GM21423 (cell line): ENCODE measurements around the gene SLC6A15.

Experiments
- ATAC-seq: cut with Tn5 transposase; IDR thresholded peaks from one replicate; pipeline ENCODE4 v1.9.1; 2021; ENCODE audit warnings: mild to moderate bottlenecking, moderate library complexity; ENCODE audit not compliant: unreplicated experiment

The SLC6A15 gene

GRCh38 chr12:84912198-84913128 is at the start of gene SLC6A15:
Gene SLC6A15 (minus strand): TSS chr12:84912799. CDS start chr12:84892120, 20,679 bp downstream.
- no peak for ATAC-seq

GRCh38 chr12:84960918-84961317 is 48.3 kb upstream of the SLC6A15 start:
- ATAC-seq = no peak

- no peak for ATAC-seq
These were observed 42.7 kb upstream of the SLC6A15 start for GRCh38 chr12:84955298-84955697.

GRCh38 chr12:84954415-84954814 is 41.8 kb upstream of the SLC6A15 start:
- ATAC-seq = no peak

- ATAC-seq = no peak
These were observed 38.5 kb upstream of the SLC6A15 start for GRCh38 chr12:84950971-84951546.

GRCh38 chr12:84946753-84947152 is 34.2 kb upstream of the SLC6A15 start:
- no peak for ATAC-seq

- no peak for ATAC-seq
These were observed 24.8 kb upstream of the SLC6A15 start for GRCh38 chr12:84937415-84937814.

GRCh38 chr12:84929501-84929900 is 16.9 kb upstream of the SLC6A15 start:
- no peak for ATAC-seq

GRCh38 chr12:84924981-84925380 is 12.4 kb upstream of the SLC6A15 start:
- no peak for ATAC-seq

GRCh38 chr12:84922693-84923092 is 10.1 kb upstream of the SLC6A15 start:
- ATAC-seq = no peak

GRCh38 chr12:84920331-84920730 is 7.7 kb upstream of the SLC6A15 start:
- no peak for ATAC-seq

GRCh38 chr12:84919271-84919670 is 6.7 kb upstream of the SLC6A15 start:
- ATAC-seq = no peak

- ATAC-seq = no peak
These were observed 523 bp upstream of the SLC6A15 start for GRCh38 chr12:84913129-84913515.

GRCh38 chr12:84911271-84912197 is 1.1 kb downstream of the SLC6A15 start:
- ATAC-seq = no peak

GRCh38 chr12:84910549-84911241 is 1.9 kb downstream of the SLC6A15 start:
- ATAC-seq = no peak

GRCh38 chr12:84904051-84904450 is 8.5 kb downstream of the SLC6A15 start:
- no peak for ATAC-seq

- ATAC-seq = no peak
These were observed 21.3 kb downstream of the SLC6A15 start for GRCh38 chr12:84891106-84891838.

- ATAC-seq = no peak
These were observed 22.8 kb downstream of the SLC6A15 start for GRCh38 chr12:84889818-84890217.

- no peak for ATAC-seq
These were observed 23.7 kb downstream of the SLC6A15 start for GRCh38 chr12:84888861-84889260.

- ATAC-seq = no peak
These were observed 35.3 kb downstream of the SLC6A15 start for GRCh38 chr12:84877340-84877739.
